ENCODE data around the gene ATP2C2.

GRCh38 chr16:84391151-84392030 lies 23.1 kb downstream of the ATP2C2 start:
- no peak for TF ChIP-seq POLR2AphosphoS5 (IDR thresholded peaks at IDR 0.05; ENCODE audit: low read depth, low read length)
- TF ChIP-seq SIN3A (IDR thresholded peaks at IDR 0.05; ENCODE audit: borderline replicate concordance, insufficient read depth, low read length) = no peak
- TF ChIP-seq REST (IDR thresholded peaks at IDR 0.05; ENCODE audit: insufficient read depth in 1 of 2, low read depth in 2 of 2, low read length in 2 of 2) = no peak
- TF ChIP-seq TAF1 (IDR thresholded peaks at IDR 0.05; ENCODE audit: borderline replicate concordance, insufficient read depth, low read length) = no peak

All from PFSK-1 (cell line).